Nephron progenitor cell (in vitro differentiated cells): Measurements from ENCODE around the gene PAPPA2.

Experiments used
- DNase-seq: peaks from one replicate; pipeline ENCODE4 v3.0.0; 2021
- H3K27ac Mint-ChIP-seq: 2 replicates; pipeline ENCODE4 v1.8.0; 2021; ENCODE audit warnings: mild to moderate bottlenecking, moderate library complexity, mixed read lengths
- H3K27me3 Mint-ChIP-seq: 2 replicates; pipeline ENCODE4 v1.8.0; 2021; ENCODE audit warnings: mild to moderate bottlenecking, low read depth, mixed read lengths; ENCODE audit not compliant: poor library complexity
- H3K36me3 Mint-ChIP-seq: 2 replicates; pipeline ENCODE4 v1.8.0; 2021; ENCODE audit warnings: low read depth, mixed read lengths
- H3K4me1 Mint-ChIP-seq: 2 replicates; pipeline ENCODE4 v1.8.0; 2021; ENCODE audit warnings: mixed read lengths
- H3K4me3 Mint-ChIP-seq: 2 replicates; pipeline ENCODE4 v1.8.0; 2021; ENCODE audit warnings: mild to moderate bottlenecking, moderate library complexity, mixed read lengths
- H3K9me3 Mint-ChIP-seq: 2 replicates; pipeline ENCODE4 v1.8.0; 2021; ENCODE audit warnings: mild to moderate bottlenecking, moderate library complexity, mixed read lengths
- TF ChIP-seq, protein P1 (sequence below): fragments of 200-600 bp; sonication (generic); IDR thresholded peaks from 2 replicates; pipeline ENCODE4 v1.5.0; 2021; ENCODE audit warnings: antibody characterized with exemption

PAPPA2 gene

GRCh38 chr1:176643536-176643935, 180.6 kb downstream of the PAPPA2 start:
- TF ChIP-seq, protein P1, sequence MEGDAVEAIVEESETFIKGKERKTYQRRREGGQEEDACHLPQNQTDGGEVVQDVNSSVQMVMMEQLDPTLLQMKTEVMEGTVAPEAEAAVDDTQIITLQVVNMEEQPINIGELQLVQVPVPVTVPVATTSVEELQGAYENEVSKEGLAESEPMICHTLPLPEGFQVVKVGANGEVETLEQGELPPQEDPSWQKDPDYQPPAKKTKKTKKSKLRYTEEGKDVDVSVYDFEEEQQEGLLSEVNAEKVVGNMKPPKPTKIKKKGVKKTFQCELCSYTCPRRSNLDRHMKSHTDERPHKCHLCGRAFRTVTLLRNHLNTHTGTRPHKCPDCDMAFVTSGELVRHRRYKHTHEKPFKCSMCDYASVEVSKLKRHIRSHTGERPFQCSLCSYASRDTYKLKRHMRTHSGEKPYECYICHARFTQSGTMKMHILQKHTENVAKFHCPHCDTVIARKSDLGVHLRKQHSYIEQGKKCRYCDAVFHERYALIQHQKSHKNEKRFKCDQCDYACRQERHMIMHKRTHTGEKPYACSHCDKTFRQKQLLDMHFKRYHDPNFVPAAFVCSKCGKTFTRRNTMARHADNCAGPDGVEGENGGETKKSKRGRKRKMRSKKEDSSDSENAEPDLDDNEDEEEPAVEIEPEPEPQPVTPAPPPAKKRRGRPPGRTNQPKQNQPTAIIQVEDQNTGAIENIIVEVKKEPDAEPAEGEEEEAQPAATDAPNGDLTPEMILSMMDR: no peak
- no peak overlapping the region for H3K27ac Mint-ChIP-seq

DNA sequence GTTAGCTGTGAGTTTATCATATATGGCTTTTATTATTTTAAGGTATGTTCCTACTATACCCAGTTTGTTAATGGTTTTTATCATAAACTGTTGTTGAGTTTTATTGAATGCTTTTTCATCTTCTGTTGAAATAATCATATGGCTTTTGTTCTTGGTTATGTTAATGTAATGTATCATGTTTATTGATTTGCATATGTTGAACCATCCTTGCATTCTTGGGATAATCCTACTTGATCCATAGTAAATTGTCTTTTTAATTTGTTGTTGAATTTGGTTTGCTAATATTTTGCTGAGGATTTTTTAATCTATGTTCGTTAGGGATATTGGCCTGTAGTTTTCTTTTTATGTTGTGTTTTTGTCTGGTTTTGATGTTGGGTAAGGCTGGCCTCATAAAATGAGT, 185.6 kb downstream of the PAPPA2 start:
- H3K9me3 Mint-ChIP-seq: peaks cover 46% of the 10 kb centered on the region
- no peak overlapping the region for H3K4me3 Mint-ChIP-seq
- no peaks in the 10 kb centered on the region for H3K36me3 Mint-ChIP-seq
- no peak overlapping the region for H3K27ac Mint-ChIP-seq
- TF ChIP-seq, protein P1: no peak
- peaks cover 2% of the 10 kb centered on the region for H3K27me3 Mint-ChIP-seq
- no peak for DNase-seq
- no peaks in the 10 kb centered on the region for H3K4me1 Mint-ChIP-seq

More at GRCh38 chr1:176643536-176643935, 180.6 kb downstream of the PAPPA2 start:
- peaks cover 10% of the 10 kb centered on the region for H3K27me3 Mint-ChIP-seq
- DNase-seq: no peak
- H3K36me3 Mint-ChIP-seq: no peaks in the 10 kb centered on the region
- H3K4me1 Mint-ChIP-seq: no peaks in the 10 kb centered on the region
- H3K4me3 Mint-ChIP-seq: no peak overlapping the region
- H3K9me3 Mint-ChIP-seq: peaks cover 6% of the 10 kb centered on the region

- TF ChIP-seq, protein P1: no peak
- Mint-ChIP-seq H3K36me3 (no peaks in the 10 kb centered on the region), H3K27ac (no peak overlapping the region), H3K9me3 (peaks cover 30% of the 10 kb centered on the region), H3K4me1 (no peaks in the 10 kb centered on the region), H3K27me3 (peaks cover 10% of the 10 kb centered on the region), H3K4me3 (no peak overlapping the region)
- no peak for DNase-seq
Measured at GRCh38 chr1:176656257-176656995, 193.5 kb downstream of the PAPPA2 start.

- Mint-ChIP-seq H3K27ac (no peak overlapping the region), H3K36me3 (no peaks in the 10 kb centered on the region), H3K9me3 (no peaks in the 10 kb centered on the region), H3K4me1 (peaks cover 4% of the 10 kb centered on the region), H3K27me3 (no peaks in the 10 kb centered on the region), H3K4me3 (no peak overlapping the region)
- DNase-seq: no peak
- TF ChIP-seq, protein P1: no peak
Measured at GRCh38 chr1:176669782-176670181, 206.8 kb downstream of the PAPPA2 start.

- peaks cover 4% of the 10 kb centered on the region for H3K4me1 Mint-ChIP-seq
- H3K27me3 Mint-ChIP-seq: no peaks in the 10 kb centered on the region
- no peak overlapping the region for H3K27ac Mint-ChIP-seq
- no peaks in the 10 kb centered on the region for H3K9me3 Mint-ChIP-seq
- TF ChIP-seq, protein P1: no peak
- DNase-seq: no peak
- H3K36me3 Mint-ChIP-seq: no peaks in the 10 kb centered on the region
- no peak overlapping the region for H3K4me3 Mint-ChIP-seq
Measured at GRCh38 chr1:176670853-176671252, 207.9 kb downstream of the PAPPA2 start.
